A673 (cell line): ENCODE results near the gene FOXO3. TPM values are rescaled to one million over a fixed set of nuclear protein-coding genes. Genes with fewer than 3 reads are reported as not detected.

ENCODE experiments used
- BruUV-seq: library from RNA; stranded (reverse); fragments of 400-500 nt; replicated peaks from 2 replicates; lab custom pipeline; 2021; lab: Mats Ljungman, UMichigan
- CTCF ChIA-PET: fragments of 300-600 bp; sonication (Branson Sonifier 250); formaldehyde crosslinking; loops from one replicate; lab custom pipeline; 2022; ENCODE audit warnings: antibody characterized with exemption; lab: Charles Lee
- POLR2A ChIA-PET: fragments of 300-600 bp; sonication (Branson Sonifier 250); formaldehyde crosslinking; loops from one replicate; lab custom pipeline; 2022; ENCODE audit warnings: antibody characterized with exemption; ENCODE audit not compliant: low non-redundant PET; lab: Charles Lee
- DNase-seq: peaks from one replicate; pipeline ENCODE4 v3.0.0-alpha.2; 2015; ENCODE audit warnings: low spot score
- H3K27ac ChIP-seq: fragments of 200-600 bp; sonication (generic); 2 replicates; pipeline ENCODE4 v1.5.1; 2016; ENCODE audit warnings: mixed run types, low read depth, mild to moderate bottlenecking, mixed read lengths, antibody characterized with exemption, low read length; ENCODE audit not compliant: poor library complexity, severe bottlenecking
- H3K27me3 ChIP-seq: fragments of 200-600 bp; sonication (generic); replicated peaks from 2 replicates; pipeline ENCODE4 v1.6.1; 2017; ENCODE audit warnings: mixed run types, low read depth, mild to moderate bottlenecking, mixed read lengths, antibody characterized with exemption, low read length; ENCODE audit not compliant: insufficient read depth, poor library complexity
- H3K36me3 ChIP-seq: fragments of 200-600 bp; sonication (generic); 2 replicates; pipeline ENCODE4 v1.6.1; 2016; ENCODE audit warnings: mixed run types, mild to moderate bottlenecking, mixed read lengths, antibody characterized with exemption, low read length; ENCODE audit not compliant: insufficient read depth, poor library complexity, severe bottlenecking
- H3K4me1 ChIP-seq: fragments of 200-600 bp; sonication (generic); 2 replicates; pipeline ENCODE4 v1.6.1; 2017; ENCODE audit warnings: mixed run types, mild to moderate bottlenecking, mixed read lengths, antibody characterized with exemption, low read length; ENCODE audit not compliant: insufficient read depth, poor library complexity, severe bottlenecking
- H3K4me3 ChIP-seq: fragments of 200-600 bp; sonication (generic); 2 replicates; pipeline ENCODE4 v1.5.1; 2016; ENCODE audit warnings: low read depth, mixed run types, mild to moderate bottlenecking, mixed read lengths, low read length; ENCODE audit not compliant: poor library complexity, severe bottlenecking
- H3K9me3 ChIP-seq: fragments of 200-600 bp; sonication (generic); 2 replicates; pipeline ENCODE4 v1.6.1; 2016; ENCODE audit warnings: mixed run types, low read depth, mild to moderate bottlenecking, mixed read lengths, antibody characterized with exemption, low read length; ENCODE audit not compliant: poor library complexity, severe bottlenecking
- CTCF ChIP-seq: fragments of 300-800, 200-600 bp; sonication (generic); conservative IDR thresholded peaks from 2 replicates; pipeline ENCODE4 v1.5.1; 2017; ENCODE audit warnings: low read depth, mild to moderate bottlenecking, antibody characterized with exemption, low read length, moderate library complexity, mixed read lengths
- EZH2 ChIP-seq: fragments of 200-600 bp; sonication (generic); IDR thresholded peaks from 2 replicates; pipeline ENCODE4 v1.6.1; 2017; ENCODE audit warnings: borderline replicate concordance, low read depth, mild to moderate bottlenecking, mixed read lengths, antibody characterized with exemption, low read length; ENCODE audit not compliant: poor library complexity, severe bottlenecking
- intact Hi-C: fragments of 100-400 bp; cut with micrococcal nuclease; formaldehyde crosslinking; loops from one replicate; pipeline ENCODE4 v1.10.0; 2022; ENCODE audit not compliant: unreplicated experiment
- total RNA-seq: library from RNA; stranded (reverse); gene quantifications from 2 replicates; pipeline ENCODE4 v1.2.3, GENCODE V29; 2021

FOXO3 gene
- total RNA-seq, 1 experiment from 2014 or later, result 16.8 TPM

- peaks cover 32% of the 10 kb centered on the region for H3K4me1 ChIP-seq
- no peaks in the 10 kb centered on the region for H3K36me3 ChIP-seq
- intact Hi-C loops, result loop anchor here (2.0 kb wide), 1 partner anchor 221 kb away; no protein-coding TSS in a partner anchor
- no peaks in the 10 kb centered on the region for H3K27me3 ChIP-seq
- peak; percentile 12 for DNase-seq
- ChIA-PET POLR2A (no interaction called here), CTCF (no interaction called here)
- no TSS peak for BruUV-seq
- H3K9me3 ChIP-seq, result no peaks in the 10 kb centered on the region
- H3K27ac ChIP-seq, result no peak overlapping the region
- no peak for TF ChIP-seq CTCF
- no peak for TF ChIP-seq EZH2
- peak overlapping the region; percentile 97 for H3K4me3 ChIP-seq
Measured at GRCh38 chr6:108561742-108562502, 1.2 kb downstream of the FOXO3 start.

GRCh38 chr6:108562503-108562993 is 1.8 kb downstream of the FOXO3 start:
- H3K9me3 ChIP-seq, result no peaks in the 10 kb centered on the region
- peak; percentile 93 for DNase-seq
- BruUV-seq, result no TSS peak
- TF ChIP-seq CTCF (no peak), EZH2 (no peak)
- no peaks in the 10 kb centered on the region for H3K27me3 ChIP-seq
- H3K4me1 ChIP-seq, result peaks cover 26% of the 10 kb centered on the region
- peak overlapping the region; percentile 97 for H3K4me3 ChIP-seq
- no peaks in the 10 kb centered on the region for H3K36me3 ChIP-seq
- intact Hi-C loops, result no loop called here
- no peak overlapping the region for H3K27ac ChIP-seq
- CTCF ChIA-PET, result no interaction called here
- POLR2A ChIA-PET, result no interaction called here

- peaks cover 26% of the 10 kb centered on the region for H3K4me1 ChIP-seq
- H3K27me3 ChIP-seq, result no peaks in the 10 kb centered on the region
- intact Hi-C loops, result no loop called here
- H3K36me3 ChIP-seq, result no peaks in the 10 kb centered on the region
- no peaks in the 10 kb centered on the region for H3K9me3 ChIP-seq
- BruUV-seq, result TSS peak; percentile 18
- no peak overlapping the region for H3K27ac ChIP-seq
- H3K4me3 ChIP-seq, result no peak overlapping the region
- TF ChIP-seq EZH2, result no peak
- no peak for TF ChIP-seq CTCF
- ChIA-PET CTCF (no interaction called here), POLR2A (no interaction called here)
- no peak for DNase-seq
Measured at GRCh38 chr6:108563292-108563691, 2.6 kb downstream of the FOXO3 start.
